MCF 10A (cell line): ENCODE measurements around the gene SIX4. TPM values are rescaled to one million over a fixed set of nuclear protein-coding genes. Genes with fewer than 3 reads are reported as not detected.
A peak's percentile ranks its signal among the peaks of the same experiment; 100 is the strongest.

ENCODE experiments used
- BruUV-seq: library from RNA; stranded (reverse); fragments of 400-500 nt; replicated peaks from 2 replicates; lab custom pipeline; 2021; lab: Mats Ljungman, UMichigan
- CTCF ChIA-PET: fragments of 300-600 bp; sonication (Branson Sonifier 250); formaldehyde crosslinking; extraction: SDS; loops from one replicate; lab custom pipeline; 2021; ENCODE audit warnings: antibody characterized with exemption, inconsistent platforms; lab: Yijun Ruan, JAX
- POLR2A ChIA-PET: fragments of 300-600, 350-650 bp; sonication (Branson Sonifier 250); formaldehyde crosslinking; extraction: SDS; loops from one replicate; lab custom pipeline; 2020; ENCODE audit warnings: antibody characterized with exemption, inconsistent platforms; lab: Yijun Ruan, JAX
- DNase-seq: peaks from one replicate; pipeline ENCODE4 v3.0.0-alpha.2; 2018; ENCODE audit not compliant: unreplicated experiment
- H3K27ac Mint-ChIP-seq: one replicate; pipeline ENCODE4 v1.8.0; 2022; ENCODE audit warnings: mild to moderate bottlenecking, low read depth, mixed read lengths; ENCODE audit not compliant: unreplicated experiment
- H3K27me3 Mint-ChIP-seq: one replicate; pipeline ENCODE4 v1.8.0; 2022; ENCODE audit warnings: mixed read lengths; ENCODE audit not compliant: insufficient read depth, unreplicated experiment
- H3K36me3 Mint-ChIP-seq: one replicate; pipeline ENCODE4 v1.8.0; 2022; ENCODE audit warnings: mild to moderate bottlenecking, moderate library complexity, mixed read lengths; ENCODE audit not compliant: insufficient read depth, unreplicated experiment
- H3K4me1 Mint-ChIP-seq: one replicate; pipeline ENCODE4 v1.8.0; 2022; ENCODE audit warnings: mixed read lengths; ENCODE audit not compliant: insufficient read depth, unreplicated experiment
- H3K4me3 Mint-ChIP-seq: one replicate; pipeline ENCODE4 v1.8.0; 2022; ENCODE audit warnings: mild to moderate bottlenecking, moderate library complexity, mixed read lengths; ENCODE audit not compliant: unreplicated experiment
- H3K9me3 Mint-ChIP-seq: one replicate; pipeline ENCODE4 v1.8.0; 2022; ENCODE audit warnings: mixed read lengths; ENCODE audit not compliant: unreplicated experiment
- CTCF ChIP-seq: fragments of 200-600 bp; IDR thresholded peaks from one replicate; pipeline ENCODE4 v1.8.0; 2022; ENCODE audit warnings: antibody characterized with exemption, mild to moderate bottlenecking; ENCODE audit not compliant: unreplicated experiment
- intact Hi-C: fragments of 100-400 bp; cut with micrococcal nuclease; formaldehyde crosslinking; loops from 2 replicates; pipeline ENCODE4 v1.14.1; 2022
- total RNA-seq: library from RNA; stranded (reverse); gene quantifications from 2 replicates; pipeline ENCODE4 v1.2.3, GENCODE V29; 2022

SIX4 gene
- total RNA-seq, 1 experiment from 2014 or later: 13.6 TPM

DNA sequence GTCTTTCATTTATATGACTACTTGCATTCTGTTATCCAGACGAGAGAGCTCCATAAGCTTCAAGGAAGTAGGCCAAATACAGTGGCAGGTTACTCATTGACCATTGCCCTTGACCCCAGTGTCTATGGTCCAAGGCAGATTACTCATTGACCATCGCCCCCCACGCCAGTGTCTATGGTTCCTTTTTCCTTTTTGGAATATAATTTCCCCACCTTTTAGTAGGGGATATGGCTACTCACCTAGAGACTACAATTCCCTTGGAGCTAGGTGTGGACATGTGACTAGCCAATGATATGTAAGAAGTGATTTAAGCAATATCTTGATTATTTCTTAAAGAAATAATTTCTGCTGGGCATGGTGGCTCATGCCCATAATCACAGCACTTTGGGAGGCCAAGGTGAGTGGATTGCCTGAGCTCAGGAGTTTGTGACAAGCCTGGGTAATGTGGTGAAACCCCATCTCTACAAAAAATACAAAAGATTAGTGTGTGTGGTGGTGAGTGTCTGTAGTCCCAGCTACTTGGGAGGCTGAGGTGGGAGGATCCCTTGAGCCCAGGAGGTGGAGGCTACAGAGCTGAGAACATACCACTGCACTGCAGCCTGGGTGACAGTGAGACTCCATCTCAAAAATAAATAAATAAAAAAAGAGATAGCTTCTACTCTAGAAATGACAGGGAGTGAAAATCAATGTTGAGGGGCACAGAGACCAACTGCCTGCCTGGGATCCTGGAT is 32.6 kb downstream of the SIX4 start:
- Mint-ChIP-seq H3K9me3 (no peaks in the 10 kb centered on the region), H3K27ac (no peak overlapping the region), H3K4me3 (no peak overlapping the region), H3K4me1 (peaks cover 10% of the 10 kb centered on the region), H3K27me3 (no peaks in the 10 kb centered on the region), H3K36me3 (no peaks in the 10 kb centered on the region)
- no peak for DNase-seq
- ChIA-PET POLR2A (interaction anchor here (0.6 to 0.7 kb wide), 3 partner anchors 83 to 506 kb away, joined by 3 read pairs; no protein-coding TSS in a partner anchor), CTCF (interaction anchor here (0.6 kb wide), 1 partner anchor 60 kb away, joined by 3 read pairs; no protein-coding TSS in a partner anchor)
- intact Hi-C loops: no loop called here
- no TSS peak for BruUV-seq
- no peak for TF ChIP-seq CTCF

DNA sequence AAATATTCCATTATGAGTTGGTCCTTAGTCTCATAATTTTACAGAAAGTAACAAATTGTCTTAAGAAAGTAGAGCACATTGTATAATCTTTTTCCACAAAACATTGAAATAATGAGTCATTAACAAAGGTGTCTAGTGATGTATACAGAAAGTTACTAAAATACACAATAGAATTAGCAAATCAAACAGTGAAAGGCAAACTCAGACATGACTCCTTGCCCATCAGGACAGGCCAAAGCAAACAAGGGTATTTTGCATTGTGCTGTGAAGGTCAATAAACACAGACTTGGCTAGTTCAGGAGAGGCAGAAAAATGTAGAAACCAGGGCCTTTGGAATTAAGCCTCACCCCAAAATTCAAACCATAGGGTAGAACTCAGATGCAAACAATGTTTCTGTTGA is 37.3 kb downstream of the SIX4 start:
- peak; percentile 29 for DNase-seq
- CTCF ChIA-PET: no interaction called here
- Mint-ChIP-seq H3K27ac (no peak overlapping the region), H3K4me3 (no peak overlapping the region), H3K4me1 (peaks cover 10% of the 10 kb centered on the region), H3K9me3 (no peaks in the 10 kb centered on the region), H3K27me3 (no peaks in the 10 kb centered on the region), H3K36me3 (no peaks in the 10 kb centered on the region)
- POLR2A ChIA-PET: no interaction called here
- no TSS peak for BruUV-seq
- intact Hi-C loops: no loop called here
- TF ChIP-seq CTCF: no peak

DNA sequence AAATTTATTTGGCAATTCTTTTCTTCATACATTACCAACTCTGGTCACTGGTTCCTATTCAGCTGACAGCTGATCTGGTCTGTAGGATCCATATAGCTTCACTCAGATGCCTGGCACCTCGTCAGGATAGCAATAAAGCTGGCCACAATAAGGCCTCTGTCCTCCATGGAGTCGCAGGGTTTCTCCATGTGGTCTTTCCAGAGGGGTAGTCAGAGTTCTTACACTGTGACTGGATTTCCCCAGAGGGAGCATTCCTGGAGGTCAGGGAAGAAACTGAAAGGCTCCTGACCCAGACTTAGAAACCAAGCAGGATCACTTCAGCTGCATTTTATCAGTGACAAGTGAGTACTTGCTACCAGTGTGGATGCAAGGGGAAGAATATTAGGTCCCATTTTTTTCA is 39.9 kb downstream of the SIX4 start:
- Mint-ChIP-seq H3K36me3 (no peaks in the 10 kb centered on the region), H3K9me3 (no peaks in the 10 kb centered on the region), H3K27me3 (no peaks in the 10 kb centered on the region), H3K4me3 (no peak overlapping the region), H3K4me1 (peaks cover 10% of the 10 kb centered on the region), H3K27ac (no peak overlapping the region)
- intact Hi-C loops: no loop called here
- CTCF ChIA-PET: no interaction called here
- no peak for DNase-seq
- no TSS peak for BruUV-seq
- POLR2A ChIA-PET: interaction anchor here (0.6 kb wide), 1 partner anchor 538 kb away, joined by 4 read pairs; no protein-coding TSS in a partner anchor
- no peak for TF ChIP-seq CTCF

GRCh38 chr14:60681271-60681670 is 42.9 kb downstream of the SIX4 start:
- TF ChIP-seq CTCF: no peak
- H3K36me3 Mint-ChIP-seq: no peaks in the 10 kb centered on the region
- H3K4me3 Mint-ChIP-seq: no peak overlapping the region
- H3K27me3 Mint-ChIP-seq: no peaks in the 10 kb centered on the region
- intact Hi-C loops: no loop called here
- ChIA-PET POLR2A (no interaction called here), CTCF (no interaction called here)
- H3K4me1 Mint-ChIP-seq: no peaks in the 10 kb centered on the region
- H3K9me3 Mint-ChIP-seq: no peaks in the 10 kb centered on the region
- no peak for DNase-seq
- no TSS peak for BruUV-seq
- H3K27ac Mint-ChIP-seq: no peak overlapping the region
